Breast epithelium (tissue), 4 donors: ENCODE measurements around the gene RSPO3. TPM values are rescaled to one million over a fixed set of nuclear protein-coding genes. Genes with fewer than 3 reads are reported as not detected.

ENCODE experiments used
- DNase-seq, 2 donors: peaks; one replicate each; pipeline ENCODE4 v3.0.0-alpha.2; 2019; ENCODE audit warnings: low spot score in 2 of 2
- H3K27ac ChIP-seq, 2 donors: fragments of 200-600 bp; sonication (generic) in 1 of 2; one replicate each; pipeline ENCODE4 v1.5.1; 2016 to 2019; ENCODE audit warnings: mild to moderate bottlenecking in 1 of 2
- H3K27me3 ChIP-seq, 2 donors: fragments of 200-600 bp; sonication (generic) in 1 of 2; one replicate each; pipeline versions ENCODE4 v1.5.1 to v1.6.0; 2017 to 2019; ENCODE audit warnings: control low read depth in 1 of 2, mild to moderate bottlenecking in 1 of 2
- H3K36me3 ChIP-seq: fragments of 200-600 bp; one replicate; pipeline ENCODE4 v1.5.1; 2019
- H3K4me1 ChIP-seq, 2 donors: fragments of 200-600 bp; sonication (generic); one replicate each; pipeline ENCODE4 v1.5.1; 2016 to 2019; ENCODE audit warnings: control low read depth in 1 of 2
- H3K4me3 ChIP-seq, 3 donors: fragments of 200-600 bp; sonication (generic); 1 replicate in 2 of 3; 2 replicates in 1 of 3; pipeline ENCODE4 v1.5.1; 2016 to 2019; ENCODE audit warnings: mild to moderate bottlenecking in 3 of 3, moderate library complexity in 2 of 3
- H3K9me3 ChIP-seq, 2 donors: fragments of 200-600 bp; sonication (generic) in 1 of 2; one replicate each; pipeline ENCODE4 v1.5.1; 2016 to 2019; ENCODE audit warnings: control low read depth in 1 of 2
- CTCF ChIP-seq, 3 donors: fragments of 450-650 bp; IDR thresholded peaks; one replicate each; pipeline ENCODE4 v1.5.1; 2016 to 2017; ENCODE audit warnings: antibody characterized with exemption in 3 of 3, mild to moderate bottlenecking in 3 of 3, moderate library complexity in 3 of 3
- POLR2A ChIP-seq: fragments of 450-650 bp; IDR thresholded peaks from one replicate; pipeline ENCODE4 v1.6.1; 2016; ENCODE audit warnings: antibody characterized with exemption, mild to moderate bottlenecking, moderate library complexity
- POLR2AphosphoS5 ChIP-seq, 3 donors: sonication (generic); formaldehyde crosslinking; IDR thresholded peaks; one replicate each; pipeline ENCODE4 v1.6.1; 2017; ENCODE audit warnings: antibody characterized with exemption in 3 of 3
- intact Hi-C: fragments of 100-400 bp; cut with DNase I; formaldehyde crosslinking; loops from one replicate; pipeline ENCODE4 v1.15.1; 2023; ENCODE audit warnings: low total_unique reads
- total RNA-seq, 3 donors: library from RNA; depleted of rRNA; stranded (reverse); fragments of >200 nt; gene quantifications; one replicate each; pipeline ENCODE4 v1.1.0, GENCODE V29; 2016

The RSPO3 gene
- total RNA-seq, 3 donors from 2014 or later = 5.9 to 23.3 (median 16.2) TPM

- Histone ChIP-seq H3K36me3 (no peaks in the 10 kb centered on the region), H3K27ac (no peak overlapping the region), H3K27me3 (no peaks in the 10 kb centered on the region), H3K4me1 (no peaks in the 10 kb centered on the region), H3K4me3 (no peak overlapping the region), H3K9me3 (no peaks in the 10 kb centered on the region)
- DNase-seq = no peak
- intact Hi-C loops = loop anchor here (10.0 kb wide), 1 partner anchor 1593 kb away; no protein-coding TSS in a partner anchor
- TF ChIP-seq CTCF (IDR thresholded peaks at IDR 0.05) (no peak), POLR2A (no peak), POLR2AphosphoS5 (IDR thresholded peaks at IDR 0.05) (no peak)
Observed at GRCh38 chr6:127177923-127178231, 59.4 kb downstream of the RSPO3 start.

- H3K27ac ChIP-seq = no peak overlapping the region
- TF ChIP-seq CTCF (IDR thresholded peaks at IDR 0.05) (no peak), POLR2AphosphoS5 (IDR thresholded peaks at IDR 0.05) (no peak), POLR2A (no peak)
- DNase-seq = no peak
- intact Hi-C loops = loop anchor here (10.0 kb wide), 1 partner anchor 1594 kb away; no protein-coding TSS in a partner anchor
- H3K36me3 ChIP-seq = no peaks in the 10 kb centered on the region
- H3K4me3 ChIP-seq = no peak overlapping the region
- no peaks in the 10 kb centered on the region for H3K9me3 ChIP-seq
- H3K4me1 ChIP-seq = no peaks in the 10 kb centered on the region
- H3K27me3 ChIP-seq = no peaks in the 10 kb centered on the region
Observed at GRCh38 chr6:127178746-127179145, 60.3 kb downstream of the RSPO3 start.

- intact Hi-C loops = loop anchor here (10.0 kb wide), 1 partner anchor 786 kb away; no protein-coding TSS in a partner anchor
- Histone ChIP-seq H3K4me1 (no peaks in the 10 kb centered on the region), H3K27ac (no peak overlapping the region), H3K4me3 (no peak overlapping the region), H3K36me3 (no peaks in the 10 kb centered on the region), H3K9me3 (no peaks in the 10 kb centered on the region), H3K27me3 (no peaks in the 10 kb centered on the region)
- TF ChIP-seq POLR2A (no peak), POLR2AphosphoS5 (IDR thresholded peaks at IDR 0.05) (no peak), CTCF (IDR thresholded peaks at IDR 0.05) (no peak)
- no peak for DNase-seq
Observed at GRCh38 chr6:127180426-127180825, 62.0 kb downstream of the RSPO3 start.

- intact Hi-C loops = loop anchor here (10.0 kb wide), 1 partner anchor 788 kb away; no protein-coding TSS in a partner anchor
- H3K4me3 ChIP-seq = no peak overlapping the region
Observed at GRCh38 chr6:127182501-127182900, 64.0 kb downstream of the RSPO3 start.

More at GRCh38 chr6:127182501-127182900, 64.0 kb downstream of the RSPO3 start:
- no peaks in the 10 kb centered on the region for H3K27me3 ChIP-seq
- TF ChIP-seq POLR2A (no peak), POLR2AphosphoS5 (IDR thresholded peaks at IDR 0.05) (no peak), CTCF (IDR thresholded peaks at IDR 0.05) (no peak)
- no peaks in the 10 kb centered on the region for H3K4me1 ChIP-seq
- no peak for DNase-seq
- no peaks in the 10 kb centered on the region for H3K36me3 ChIP-seq
- no peaks in the 10 kb centered on the region for H3K9me3 ChIP-seq
- no peak overlapping the region for H3K27ac ChIP-seq
